Fibroblast of upper back skin (primary cell): ENCODE data around the gene WDR41.
A peak's percentile ranks its signal among the peaks of the same experiment; 100 is the strongest.
"Not testable (repeated sequence)": the region's sequence is repeated elsewhere in the genome, so short reads cannot be mapped to it uniquely, and the experiment has no call there.

Source experiments
- DNase-seq: peaks from one replicate; pipeline ENCODE4 v3.0.0-alpha.2; 2013

WDR41 gene

GRCh38 chr5:77491783-77492652, at the start of gene WDR41:
TSS of gene WDR41 (minus strand) at chr5:77492316. CDS start at chr5:77492220, 96 bp downstream.
- peak; percentile 98 for DNase-seq

GRCh38 chr5:77531297-77531696, 39.2 kb upstream of the WDR41 start:
- no peak for DNase-seq

GRCh38 chr5:77518304-77518703, 26.2 kb upstream of the WDR41 start:
- peak; percentile 7 for DNase-seq

DNA sequence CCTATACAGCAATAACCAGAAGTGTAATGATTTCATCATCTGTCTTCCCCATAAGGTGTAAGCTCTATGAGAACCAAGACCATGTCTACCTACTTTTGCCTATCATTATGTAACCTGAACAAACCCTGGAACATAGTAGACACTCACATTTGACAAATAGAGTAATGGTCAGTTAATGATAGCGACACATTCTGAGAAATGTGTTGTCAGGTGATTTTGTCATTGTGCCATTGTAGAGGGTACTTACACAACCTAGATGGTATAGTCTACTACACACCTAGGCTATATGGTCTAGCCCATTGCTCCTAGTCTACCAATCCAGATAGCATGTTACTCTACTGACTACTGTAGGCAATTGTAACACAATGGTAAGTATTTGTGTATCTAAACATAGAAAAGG, 22.3 kb upstream of the WDR41 start:
- DNase-seq, result no peak

DNA sequence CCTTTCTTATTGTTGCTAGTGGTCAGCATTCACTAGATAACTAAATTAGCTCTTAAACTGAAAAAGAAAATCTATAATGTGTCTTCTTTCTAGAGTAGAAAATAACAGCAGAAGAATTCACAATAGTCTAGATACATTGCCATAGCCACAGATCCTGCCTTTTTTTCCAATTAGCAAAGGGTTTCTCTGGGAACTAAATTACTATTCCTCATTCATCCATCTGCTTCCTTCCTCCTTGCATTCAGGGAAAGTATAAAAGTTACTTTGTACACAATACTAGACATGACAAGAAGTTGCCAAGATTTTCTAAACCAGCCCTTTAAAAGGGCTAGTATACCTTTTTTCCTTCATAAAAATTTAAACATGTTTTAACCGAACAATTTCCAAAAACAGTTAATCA, 21.2 kb upstream of the WDR41 start:
- no peak for DNase-seq

DNA sequence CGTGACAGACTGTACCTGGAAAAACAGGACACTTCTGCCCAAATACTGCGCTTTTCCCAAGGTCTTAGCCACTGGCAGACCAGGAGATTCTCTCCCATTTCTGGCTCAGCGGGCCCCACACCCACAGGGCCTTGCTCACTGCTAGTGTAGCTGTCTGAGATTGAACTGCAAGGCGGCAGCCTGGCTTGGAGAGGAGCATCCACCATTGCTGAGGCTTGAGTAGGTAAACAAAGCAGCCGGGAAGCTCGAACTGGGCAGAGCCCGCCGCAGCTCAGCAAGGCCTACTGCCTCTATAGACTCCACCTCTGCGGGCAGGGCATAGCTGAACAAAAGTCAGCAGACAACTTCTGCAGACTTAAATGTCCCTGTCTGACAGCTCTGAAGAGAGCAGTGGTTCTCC, 9.0 kb upstream of the WDR41 start:
- DNase-seq, result not testable (repeated sequence)

DNA sequence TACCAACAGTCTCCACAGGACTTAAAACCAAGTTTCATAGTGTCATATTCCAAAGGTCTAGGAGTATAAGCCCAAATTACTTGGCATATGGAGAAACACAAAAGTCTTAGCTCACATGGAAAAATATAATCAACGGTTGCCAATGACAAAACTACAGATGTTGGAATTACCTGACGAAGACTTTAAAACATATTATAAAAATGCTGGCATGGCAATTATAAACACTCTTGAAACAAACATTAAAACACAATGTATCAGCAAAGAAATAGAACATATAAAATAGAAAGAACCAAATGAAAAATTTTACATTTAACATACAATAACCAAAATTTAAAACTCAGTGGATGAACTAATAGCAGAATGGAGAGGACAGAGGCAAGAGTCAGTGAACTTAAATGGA, 7.9 kb upstream of the WDR41 start:
- no peak for DNase-seq

GRCh38 chr5:77499441-77499840, 7.3 kb upstream of the WDR41 start:
- no peak for DNase-seq

DNA sequence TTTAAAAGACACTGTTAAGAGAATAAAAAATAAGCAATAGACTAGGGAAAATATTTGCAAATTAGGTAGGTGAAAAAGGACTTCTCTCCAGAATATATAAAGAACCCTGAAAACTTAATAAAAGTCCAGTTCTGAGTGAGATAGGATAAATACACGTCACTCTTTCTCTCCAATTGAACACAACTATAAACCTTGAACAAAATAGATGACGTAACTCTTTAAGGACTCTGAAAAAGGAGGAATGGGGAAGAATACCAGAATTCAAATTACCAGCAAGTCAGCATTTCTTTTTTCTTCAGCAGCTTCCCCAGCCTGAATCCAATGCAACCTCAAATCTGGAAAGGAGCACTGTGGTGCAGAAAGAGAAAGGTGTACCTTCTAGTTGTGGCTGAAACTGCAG, 6.8 kb upstream of the WDR41 start:
- DNase-seq, result no peak

GRCh38 chr5:77494935-77495334, 2.8 kb upstream of the WDR41 start:
- DNase-seq, result no peak

DNA sequence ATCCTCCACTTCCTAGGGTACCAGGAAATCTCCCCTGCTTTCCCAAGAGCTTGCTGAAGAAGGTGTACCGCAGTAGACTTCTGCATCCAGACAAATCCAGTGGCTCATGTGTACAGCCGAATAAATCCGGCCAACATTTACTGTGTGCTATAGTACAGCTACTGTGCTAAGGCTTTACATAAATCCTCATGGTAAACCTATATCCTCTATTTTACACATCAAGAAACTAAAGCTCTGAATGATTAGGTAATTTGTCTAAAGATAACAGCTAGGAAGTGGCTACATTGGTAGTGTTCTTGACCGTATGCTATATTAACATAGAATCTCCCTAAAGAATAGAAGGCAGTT, 511 bp upstream of the WDR41 start:
- no peak for DNase-seq

- peak; percentile 10 for DNase-seq
Observed at GRCh38 chr5:77490741-77491344, 1.3 kb downstream of the WDR41 start.

GRCh38 chr5:77486344-77486962, 5.7 kb downstream of the WDR41 start:
- DNase-seq, result no peak

DNA sequence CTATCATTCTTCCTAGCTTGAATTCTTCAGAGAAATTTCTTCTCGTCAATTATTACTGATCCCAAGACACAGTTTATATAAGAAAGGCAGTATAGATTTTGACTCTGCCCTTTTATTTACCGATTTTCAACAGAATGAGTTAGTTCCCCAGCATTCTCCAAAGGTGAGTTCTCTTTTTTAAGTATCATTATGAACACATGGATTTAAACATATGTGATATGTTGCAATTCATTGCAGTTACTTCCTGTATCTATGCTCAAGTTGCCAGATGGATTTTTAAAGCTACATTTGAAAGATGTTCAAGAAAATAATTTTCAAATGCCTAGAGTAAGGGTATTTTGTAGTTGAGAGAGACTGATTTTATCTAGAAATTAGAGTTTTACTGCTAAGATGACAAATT, 8.4 kb downstream of the WDR41 start:
- DNase-seq, result no peak

GRCh38 chr5:77475041-77475440, 17.1 kb downstream of the WDR41 start:
- DNase-seq, result not testable (repeated sequence)

- not testable (repeated sequence) for DNase-seq
Observed at GRCh38 chr5:77468875-77469274, 23.2 kb downstream of the WDR41 start.

DNA sequence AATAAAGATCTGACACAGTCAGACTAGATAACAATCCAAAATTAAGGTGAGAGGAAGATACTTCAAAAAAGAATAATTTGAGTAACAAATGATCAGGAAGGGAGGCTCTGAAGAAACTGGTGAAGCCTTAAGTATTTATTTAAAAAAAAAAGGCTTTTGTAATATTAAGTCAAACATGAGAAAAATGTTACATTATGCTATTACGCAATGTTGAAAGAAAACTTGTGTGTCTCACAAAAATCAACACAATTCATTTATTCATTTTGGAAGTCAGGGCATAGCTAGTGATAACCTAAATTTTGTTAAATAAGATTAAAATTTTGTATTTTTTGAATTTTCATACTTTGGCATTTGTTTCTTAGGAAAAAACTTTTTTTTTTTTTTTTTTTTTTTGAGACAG, 28.2 kb downstream of the WDR41 start:
- no peak for DNase-seq

DNA sequence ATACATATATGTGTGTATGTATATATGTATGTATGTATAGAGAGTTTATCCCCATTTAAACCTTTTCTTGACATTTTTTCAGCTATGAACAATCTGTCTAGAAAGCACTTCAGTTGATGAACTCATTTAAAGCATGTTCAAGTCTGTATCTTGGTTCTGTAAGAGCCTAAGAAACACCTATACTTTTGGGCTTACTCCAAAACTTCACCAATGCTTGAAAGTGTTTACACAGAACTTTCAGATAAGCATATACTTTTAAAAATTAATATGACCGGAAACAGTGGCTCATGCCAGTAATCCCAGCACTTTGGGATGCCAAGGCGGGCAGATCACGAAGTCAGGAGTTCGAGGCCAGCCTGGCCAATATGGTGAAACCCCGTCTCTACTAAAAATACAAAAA, 30.8 kb downstream of the WDR41 start:
- no peak for DNase-seq

- no peak for DNase-seq
Observed at GRCh38 chr5:77454123-77454522, 38.0 kb downstream of the WDR41 start.

DNA sequence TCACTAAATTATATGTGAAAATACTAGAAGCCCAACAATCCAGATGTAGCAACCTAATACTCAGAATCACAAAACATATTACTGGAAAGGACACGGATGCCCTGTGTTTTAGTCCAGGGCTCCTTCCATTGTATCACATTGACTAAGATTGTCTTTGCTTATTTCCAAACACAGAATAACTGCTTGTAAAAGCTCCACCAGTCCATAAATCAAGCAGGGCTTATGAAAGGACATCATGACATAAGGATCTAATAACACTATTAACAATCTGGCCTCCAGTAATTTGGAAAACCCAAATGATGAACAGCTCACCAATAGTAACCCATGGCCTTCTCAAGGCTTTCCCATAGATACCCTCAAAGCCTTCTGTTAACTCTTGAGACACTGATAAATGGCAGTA, 39.8 kb downstream of the WDR41 start:
- DNase-seq, result no peak

DNA sequence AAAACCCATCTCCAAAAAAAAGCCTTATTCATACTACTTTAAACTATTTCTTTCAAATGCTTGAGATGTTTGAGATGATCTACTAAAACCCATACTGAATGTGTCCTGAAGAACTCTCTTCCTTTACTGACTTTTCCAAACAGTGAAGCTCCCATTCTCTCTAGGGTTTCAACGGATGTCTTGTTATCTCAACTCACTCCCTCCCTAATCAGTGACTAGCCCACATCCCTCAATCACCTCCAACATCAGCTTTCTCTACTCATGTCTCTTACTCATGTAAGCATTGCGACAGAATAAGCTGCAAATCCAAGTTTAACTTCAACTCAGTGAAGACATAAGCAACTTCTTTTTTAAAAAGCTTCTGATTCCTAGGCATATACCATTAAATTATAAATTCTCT, 42.1 kb downstream of the WDR41 start:
- DNase-seq, result peak; percentile 26

DNA sequence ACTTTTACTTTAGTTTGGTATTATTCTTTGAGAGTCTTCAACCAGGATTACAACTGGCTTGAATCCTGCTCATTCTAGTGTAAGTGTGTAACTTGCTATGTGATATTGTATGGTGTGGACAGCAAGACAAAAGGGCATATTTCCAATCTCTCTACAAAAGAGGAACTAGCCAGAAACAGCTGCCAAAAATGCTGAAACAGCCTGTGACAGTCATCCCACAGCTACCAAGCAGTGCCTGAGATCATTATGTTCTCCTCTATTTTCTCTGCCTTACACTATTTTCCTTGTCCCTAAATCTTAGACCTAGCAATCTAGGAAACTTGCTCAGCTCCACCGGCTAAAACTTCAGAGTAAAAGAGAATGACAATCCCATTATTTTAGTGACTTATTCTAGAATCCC, 42.8 kb downstream of the WDR41 start:
- DNase-seq, result no peak

DNA sequence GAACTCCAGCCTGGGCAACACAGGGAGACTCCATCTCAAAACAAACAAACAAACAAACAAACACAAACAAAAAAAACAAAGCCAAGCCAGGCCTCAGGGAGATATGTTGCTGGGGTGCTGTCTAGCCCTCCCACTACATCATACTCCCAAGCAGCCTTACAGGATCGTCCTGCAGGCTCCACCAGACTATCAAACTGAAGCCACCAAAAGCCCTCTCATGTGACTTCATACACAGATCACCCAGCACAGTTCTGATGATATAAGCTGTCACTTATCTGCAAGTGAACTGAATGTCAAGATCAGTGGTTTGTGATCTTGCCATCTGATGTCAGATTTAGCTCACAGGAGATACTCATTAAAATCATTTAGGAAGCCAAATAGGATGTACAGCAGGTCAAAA, 43.3 kb downstream of the WDR41 start:
- no peak for DNase-seq

GRCh38 chr5:77444356-77444755, 47.8 kb downstream of the WDR41 start:
- DNase-seq, result no peak
